Chondrocyte (in vitro differentiated cells): ENCODE results near the gene ITGA7. TPM values are rescaled to one million over a fixed set of nuclear protein-coding genes. Genes with fewer than 3 reads are reported as not detected.

Experiments
- DNase-seq: peaks from one replicate; pipeline ENCODE4 v3.0.0; 2021; ENCODE audit warnings: mixed read lengths, low spot score
- H3K27ac Mint-ChIP-seq: one replicate; pipeline ENCODE4 v1.8.0; 2021; ENCODE audit warnings: mild to moderate bottlenecking, moderate library complexity, mixed read lengths; ENCODE audit not compliant: unreplicated experiment
- H3K27me3 Mint-ChIP-seq: 2 replicates; pipeline ENCODE4 v1.8.0; 2021; ENCODE audit warnings: low read depth, mixed read lengths
- H3K36me3 Mint-ChIP-seq: 2 replicates; pipeline ENCODE4 v1.8.0; 2021; ENCODE audit warnings: low read depth, mixed read lengths
- H3K4me1 Mint-ChIP-seq: 2 replicates; pipeline ENCODE4 v1.8.0; 2021; ENCODE audit warnings: low read depth, mild to moderate bottlenecking, mixed read lengths
- H3K4me3 Mint-ChIP-seq: one replicate; pipeline ENCODE4 v1.8.0; 2021; ENCODE audit warnings: mild to moderate bottlenecking, moderate library complexity, mixed read lengths; ENCODE audit not compliant: unreplicated experiment
- H3K9me3 Mint-ChIP-seq: 2 replicates; pipeline ENCODE4 v1.8.0; 2021; ENCODE audit warnings: low read depth, mixed read lengths
- CTCF ChIP-seq: fragments of 200-600 bp; sonication (generic); IDR thresholded peaks from 2 replicates; pipeline ENCODE4 v1.5.0; 2021; ENCODE audit warnings: antibody characterized with exemption, mild to moderate bottlenecking, moderate library complexity
- total RNA-seq: library from RNA; stranded (reverse); gene quantifications from 3 replicates; pipeline ENCODE4 v1.2.1, GENCODE V29; 2021

Gene ITGA7
- total RNA-seq, 1 donor from 2014 or later = 31.6 TPM

- H3K4me3 Mint-ChIP-seq = no peak within 1 kb of the TSS
- H3K27ac Mint-ChIP-seq = peak within 1 kb of the TSS; percentile 85
- H3K27me3 Mint-ChIP-seq = no peaks in the 10 kb centered on the region
- H3K4me1 Mint-ChIP-seq = peaks cover 71% of the 10 kb centered on the region
- H3K36me3 Mint-ChIP-seq = peaks cover 10% of the 10 kb centered on the region
- DNase-seq = no peak
- H3K9me3 Mint-ChIP-seq = no peaks in the 10 kb centered on the region
- no peak for TF ChIP-seq CTCF
These were observed 12.4 kb upstream of the ITGA7 start, which contains the start of gene RDH5 for GRCh38 chr12:55720071-55720564. RDH5 (plus strand) TSS chr12:55720393; CDS start chr12:55721185, 792 bp downstream.

DNA sequence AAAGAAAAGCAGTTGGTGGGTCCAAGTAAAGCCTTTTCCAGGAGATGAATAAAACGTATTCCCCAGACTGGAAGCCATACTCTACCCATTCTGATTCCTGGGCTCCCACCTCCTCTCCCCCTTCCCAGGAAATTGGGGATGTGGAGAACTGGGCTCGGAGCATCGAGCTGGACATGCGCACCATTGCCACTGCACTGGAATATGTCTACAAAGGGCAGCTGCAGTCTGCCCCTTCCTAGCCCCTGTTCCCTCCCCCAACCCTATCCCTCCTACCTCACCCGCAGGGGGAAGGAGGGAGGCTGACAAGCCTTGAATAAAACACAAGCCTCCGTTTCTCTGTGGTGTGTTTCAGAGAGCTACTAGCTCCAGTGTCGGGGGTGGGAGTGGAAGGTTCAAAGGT, 11.7 kb upstream of the ITGA7 start:
- DNase-seq = no peak
- peak overlapping the region; percentile 85 for H3K27ac Mint-ChIP-seq
- H3K4me3 Mint-ChIP-seq = no peak overlapping the region
- no peaks in the 10 kb centered on the region for H3K9me3 Mint-ChIP-seq
- TF ChIP-seq CTCF = no peak
- H3K36me3 Mint-ChIP-seq = peaks cover 5% of the 10 kb centered on the region
- no peaks in the 10 kb centered on the region for H3K27me3 Mint-ChIP-seq
- peaks cover 65% of the 10 kb centered on the region for H3K4me1 Mint-ChIP-seq

- Mint-ChIP-seq H3K27ac (peak overlapping the region; percentile 63), H3K4me3 (peak overlapping the region; percentile 33), H3K9me3 (no peaks in the 10 kb centered on the region), H3K4me1 (peaks cover 67% of the 10 kb centered on the region), H3K27me3 (no peaks in the 10 kb centered on the region), H3K36me3 (peaks cover 4% of the 10 kb centered on the region)
- no peak for TF ChIP-seq CTCF
- DNase-seq = no peak
These were observed 11.0 kb upstream of the ITGA7 start for GRCh38 chr12:55718624-55719275.

DNA sequence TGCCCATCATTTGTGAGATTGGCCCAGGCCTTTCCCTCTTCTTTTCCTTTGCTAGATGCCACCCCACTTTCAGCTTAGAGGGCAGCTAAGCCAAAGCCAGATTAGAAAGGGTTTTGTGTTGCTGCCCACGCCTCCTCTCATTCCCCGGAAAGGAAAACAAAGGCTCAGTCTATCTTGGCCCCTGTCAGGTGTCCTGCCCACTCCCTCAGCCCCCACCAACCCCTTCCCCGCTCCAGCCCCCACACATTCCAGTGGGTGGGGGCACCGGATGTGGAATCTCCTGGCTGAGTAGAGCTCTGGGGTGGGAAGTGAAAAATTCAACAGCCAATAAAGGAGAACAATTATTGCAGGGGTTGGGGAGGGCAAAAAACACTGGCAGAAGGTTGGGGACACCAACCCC, 10.3 kb upstream of the ITGA7 start:
- Mint-ChIP-seq H3K27me3 (no peaks in the 10 kb centered on the region), H3K4me1 (peaks cover 66% of the 10 kb centered on the region), H3K36me3 (no peaks in the 10 kb centered on the region), H3K27ac (peak overlapping the region; percentile 63), H3K4me3 (peak overlapping the region; percentile 12), H3K9me3 (no peaks in the 10 kb centered on the region)
- no peak for DNase-seq
- TF ChIP-seq CTCF = no peak

GRCh38 chr12:55717011-55718007, 9.6 kb upstream of the ITGA7 start:
- Mint-ChIP-seq H3K4me3 (peak overlapping the region; percentile 83), H3K36me3 (no peaks in the 10 kb centered on the region), H3K27ac (peak overlapping the region; percentile 92), H3K9me3 (no peaks in the 10 kb centered on the region), H3K4me1 (peaks cover 66% of the 10 kb centered on the region), H3K27me3 (peaks cover 2% of the 10 kb centered on the region)
- TF ChIP-seq CTCF = no peak
- no peak for DNase-seq
